CD14-positive monocyte (primary cell): ENCODE measurements around the gene MYOM3. TPM values are rescaled to one million over a fixed set of nuclear protein-coding genes. Genes with fewer than 3 reads are reported as not detected.

Experiments used
- DNase-seq, 3 donors: peaks; one replicate each; pipeline ENCODE4 v3.0.0-alpha.2; 2011 to 2022
- H2AFZ ChIP-seq: 2 replicates; pipeline ENCODE4 v1.6.0; 2012; ENCODE audit warnings: mild to moderate bottlenecking, low read depth, low read length, inconsistent platforms; ENCODE audit not compliant: insufficient read depth, poor library complexity, severe bottlenecking
- H3K27ac ChIP-seq, 2 donors: 1 replicate in 1 of 2; 2 replicates in 1 of 2; pipeline ENCODE4 v1.5.1; 2012 to 2013; ENCODE audit warnings: low read length in 2 of 2, control low read depth in 1 of 2, inconsistent platforms in 1 of 2, low read depth in 1 of 2, mild to moderate bottlenecking in 1 of 2
- H3K27me3 ChIP-seq, 2 donors: one replicate each; pipeline versions ENCODE4 v1.6.0 to v1.6.1; 2011 to 2013; ENCODE audit warnings: low read length in 2 of 2; ENCODE audit not compliant: control insufficient read depth in 2 of 2, insufficient read depth in 2 of 2
- H3K36me3 ChIP-seq, 2 donors: replicated peaks in 1 of 2; 1 replicate in 1 of 2; 2 replicates in 1 of 2; pipeline versions ENCODE4 v1.5.1 to v1.6.1; 2012 to 2013; ENCODE audit warnings: low read length in 2 of 2, control low read depth in 1 of 2, inconsistent platforms in 1 of 2, mild to moderate bottlenecking in 1 of 2; ENCODE audit not compliant: insufficient read depth in 2 of 2, control insufficient read depth in 1 of 2
- H3K4me1 ChIP-seq, 2 donors: 1 replicate in 1 of 2; 2 replicates in 1 of 2; pipeline versions ENCODE4 v1.5.1 to v1.6.1; 2012 to 2013; ENCODE audit warnings: low read length in 2 of 2, control low read depth in 1 of 2, inconsistent platforms in 1 of 2, mild to moderate bottlenecking in 1 of 2, moderate library complexity in 1 of 2; ENCODE audit not compliant: insufficient read depth in 2 of 2, control insufficient read depth in 1 of 2
- H3K4me2 ChIP-seq: replicated peaks from 2 replicates; pipeline ENCODE3; 2012; ENCODE audit warnings: low read length, moderate library complexity, mild to moderate bottlenecking; ENCODE audit not compliant: poor library complexity, severe bottlenecking; ENCODE audit errors: extremely low read depth
- H3K4me3 ChIP-seq, 3 experiments: fragments of 200-600 bp in 1 of 3; sonication (generic) in 1 of 3; replicated peaks in 1 of 3; 1 replicate in 2 of 3; 2 replicates in 1 of 3; pipeline ENCODE4 v1.5.1; 2011 to 2013; ENCODE audit warnings: low read length in 3 of 3, mild to moderate bottlenecking in 3 of 3, control low read depth in 2 of 3, low read depth in 2 of 3, inconsistent platforms in 1 of 3, moderate library complexity in 1 of 3
- H3K79me2 ChIP-seq: 2 replicates; pipeline ENCODE4 v1.6.0; 2012; ENCODE audit warnings: mild to moderate bottlenecking, control low read depth, inconsistent platforms, low read length, moderate library complexity; ENCODE audit not compliant: insufficient read depth
- H3K9ac ChIP-seq: 2 replicates; pipeline ENCODE4 v1.6.0; 2017; ENCODE audit warnings: low read length, mild to moderate bottlenecking; ENCODE audit not compliant: insufficient read depth, poor library complexity, severe bottlenecking
- H3K9me3 ChIP-seq, 2 donors: replicated peaks in 1 of 2; 1 replicate in 1 of 2; 2 replicates in 1 of 2; pipeline versions ENCODE4 v1.5.1 to v1.6.1; 2012 to 2013; ENCODE audit warnings: low read length in 2 of 2, control low read depth in 1 of 2; ENCODE audit not compliant: control insufficient read depth in 1 of 2, insufficient read depth in 1 of 2
- H4K20me1 ChIP-seq: 2 replicates; pipeline ENCODE4 v1.6.0; 2012; ENCODE audit warnings: mild to moderate bottlenecking, low read length, control low read depth, moderate library complexity; ENCODE audit not compliant: insufficient read depth
- H3K27ac Mint-ChIP-seq, 7 donors: one replicate each; pipeline ENCODE4 v1.8.0; 2020; ENCODE audit warnings: mild to moderate bottlenecking in 7 of 7, mixed read lengths in 7 of 7, moderate library complexity in 6 of 7, inconsistent platforms in 2 of 7
- H3K27me3 Mint-ChIP-seq, 3 donors: one replicate each; pipeline ENCODE4 v1.8.0; 2021 to 2022; ENCODE audit warnings: low read depth in 3 of 3, mild to moderate bottlenecking in 3 of 3, mixed read lengths in 3 of 3, moderate library complexity in 3 of 3, inconsistent platforms in 1 of 3
- H3K36me3 Mint-ChIP-seq, 2 donors: one replicate each; pipeline ENCODE4 v1.8.0; 2020; ENCODE audit warnings: mixed read lengths in 2 of 2, inconsistent platforms in 1 of 2, mild to moderate bottlenecking in 1 of 2
- H3K4me1 Mint-ChIP-seq: one replicate; pipeline ENCODE4 v1.8.0; 2020; ENCODE audit warnings: mild to moderate bottlenecking, mixed read lengths
- H3K4me3 Mint-ChIP-seq, 2 donors: one replicate each; pipeline ENCODE4 v1.8.0; 2020; ENCODE audit warnings: mild to moderate bottlenecking in 2 of 2, mixed read lengths in 2 of 2, moderate library complexity in 1 of 2
- H3K9me3 Mint-ChIP-seq, 7 donors: one replicate each; pipeline ENCODE4 v1.8.0; 2020 to 2022; ENCODE audit warnings: mixed read lengths in 7 of 7, mild to moderate bottlenecking in 6 of 7, moderate library complexity in 6 of 7, inconsistent platforms in 2 of 7
- WGBS: methylation state at CpG from one replicate; pipeline ENCODE4 v1.1.5; 2013; ENCODE audit warnings: missing lambda C conversion rate; ENCODE audit not compliant: insufficient coverage; 5-methylcytosine and 5-hydroxymethylcytosine counted together
- intact Hi-C, 2 donors: fragments of 100-400 bp; cut with micrococcal nuclease; formaldehyde crosslinking; loops; one replicate each; pipeline versions ENCODE4 v1.15.0 to v1.15.1; 2023
- polyA plus RNA-seq, 3 donors: library from polyadenylated mRNA; depleted of rRNA in 1 of 3; unstranded in 2 of 3; stranded (reverse) in 1 of 3; fragments of 300-500 nt in 2 of 3; fragments of >200 nt in 1 of 3; fragmentation: Illumina TruSeq in 2 of 3; gene quantifications; 1 replicate in 2 of 3; 2 replicates in 1 of 3; pipeline ENCODE4 v1.2.3, GENCODE V29; 2012 to 2021
- TF ChIP-seq, protein P1 (sequence below): fragments of 200-600 bp; IDR thresholded peaks from one replicate; pipeline ENCODE4 v1.8.0; 2022; ENCODE audit warnings: antibody characterized with exemption, mild to moderate bottlenecking

MYOM3 gene
- polyA plus RNA-seq, 3 donors = not detected

GRCh38 chr1:24091971-24092482 is 19.9 kb downstream of the MYOM3 start:
- H3K27me3 Mint-ChIP-seq = peaks cover 0 to 6% (median 2%) of the 10 kb centered on the region in 3 donors
- no peak overlapping the region for H3K9ac ChIP-seq
- H4K20me1 ChIP-seq = no peaks in the 10 kb centered on the region
- no peak overlapping the region for H3K4me2 ChIP-seq
- no peaks in the 10 kb centered on the region for H3K36me3 Mint-ChIP-seq
- H3K79me2 ChIP-seq = no peaks in the 10 kb centered on the region
- no peaks in the 10 kb centered on the region for H3K4me1 Mint-ChIP-seq
- WGBS = 93% methylated on average over 5 of the region's 13 CpGs
- H2AFZ ChIP-seq = no peak overlapping the region
- no peaks in the 10 kb centered on the region for H3K36me3 ChIP-seq
- TF ChIP-seq, protein P1, sequence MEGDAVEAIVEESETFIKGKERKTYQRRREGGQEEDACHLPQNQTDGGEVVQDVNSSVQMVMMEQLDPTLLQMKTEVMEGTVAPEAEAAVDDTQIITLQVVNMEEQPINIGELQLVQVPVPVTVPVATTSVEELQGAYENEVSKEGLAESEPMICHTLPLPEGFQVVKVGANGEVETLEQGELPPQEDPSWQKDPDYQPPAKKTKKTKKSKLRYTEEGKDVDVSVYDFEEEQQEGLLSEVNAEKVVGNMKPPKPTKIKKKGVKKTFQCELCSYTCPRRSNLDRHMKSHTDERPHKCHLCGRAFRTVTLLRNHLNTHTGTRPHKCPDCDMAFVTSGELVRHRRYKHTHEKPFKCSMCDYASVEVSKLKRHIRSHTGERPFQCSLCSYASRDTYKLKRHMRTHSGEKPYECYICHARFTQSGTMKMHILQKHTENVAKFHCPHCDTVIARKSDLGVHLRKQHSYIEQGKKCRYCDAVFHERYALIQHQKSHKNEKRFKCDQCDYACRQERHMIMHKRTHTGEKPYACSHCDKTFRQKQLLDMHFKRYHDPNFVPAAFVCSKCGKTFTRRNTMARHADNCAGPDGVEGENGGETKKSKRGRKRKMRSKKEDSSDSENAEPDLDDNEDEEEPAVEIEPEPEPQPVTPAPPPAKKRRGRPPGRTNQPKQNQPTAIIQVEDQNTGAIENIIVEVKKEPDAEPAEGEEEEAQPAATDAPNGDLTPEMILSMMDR = no peak
- H3K27ac ChIP-seq = no peak overlapping the region
- H3K9me3 Mint-ChIP-seq = no peaks in the 10 kb centered on the region
- no peak overlapping the region for H3K27ac Mint-ChIP-seq
- H3K27me3 ChIP-seq = no peaks in the 10 kb centered on the region
- no peak for DNase-seq
- intact Hi-C loops = no loop called here
- no peaks in the 10 kb centered on the region for H3K9me3 ChIP-seq
- no peaks in the 10 kb centered on the region for H3K4me1 ChIP-seq
- no peak overlapping the region for H3K4me3 ChIP-seq
- H3K4me3 Mint-ChIP-seq = no peak overlapping the region

DNA sequence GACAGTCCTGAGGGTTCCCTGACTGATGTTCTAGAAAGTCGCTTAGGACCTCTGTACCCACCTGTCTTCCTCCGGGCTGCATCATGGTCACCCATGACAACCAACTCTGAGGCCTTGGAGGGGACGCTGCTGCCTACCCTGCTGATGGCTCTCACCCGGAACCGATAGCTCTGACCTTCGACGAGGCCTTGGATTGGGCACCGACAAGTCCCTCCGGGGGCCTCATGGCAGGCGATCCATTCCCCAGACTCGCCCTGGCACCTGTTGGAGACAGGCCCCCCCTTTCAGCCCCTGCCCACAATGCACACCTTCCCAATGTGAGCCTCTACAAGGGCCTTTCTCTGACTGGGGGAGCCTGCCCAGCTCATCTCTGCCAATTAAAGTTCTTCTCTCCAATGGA is 21.2 kb downstream of the MYOM3 start:
- Histone ChIP-seq H3K27me3 (no peaks in the 10 kb centered on the region), H3K79me2 (no peaks in the 10 kb centered on the region), H4K20me1 (no peaks in the 10 kb centered on the region), H3K4me2 (no peak overlapping the region), H3K36me3 (no peaks in the 10 kb centered on the region), H3K27ac (no peak overlapping the region), H3K4me3 (no peak overlapping the region), H3K9me3 (no peaks in the 10 kb centered on the region), H3K9ac (no peak overlapping the region), H3K4me1 (no peaks in the 10 kb centered on the region), H2AFZ (no peak overlapping the region)
- TF ChIP-seq, protein P1 = no peak
- H3K4me1 Mint-ChIP-seq = no peaks in the 10 kb centered on the region
- intact Hi-C loops = no loop called here
- H3K27ac Mint-ChIP-seq = peak overlapping the region in 1 of 7 donors; percentile 42
- H3K36me3 Mint-ChIP-seq = no peaks in the 10 kb centered on the region
- WGBS = 100% methylated on average over 10 of the region's 11 CpGs
- no peak overlapping the region for H3K4me3 Mint-ChIP-seq
- no peak for DNase-seq
- H3K27me3 Mint-ChIP-seq = peaks cover 0 to 6% (median 2%) of the 10 kb centered on the region in 3 donors
- H3K9me3 Mint-ChIP-seq = no peaks in the 10 kb centered on the region
